HEK293T (cell line): ENCODE measurements around the gene ANKRD31.
"Not testable (repeated sequence)": the region's sequence is repeated elsewhere in the genome, so short reads cannot be mapped to it uniquely, and the experiment has no call there.

Experiments
- CTCF ChIA-PET: fragments of 350-600 bp; formaldehyde crosslinking; extraction: SDS; loops from one replicate; lab custom pipeline; 2021; ENCODE audit warnings: antibody characterized with exemption, inconsistent platforms; lab: Yijun Ruan, JAX
- POLR2A ChIA-PET: fragments of 350-600 bp; formaldehyde crosslinking; extraction: SDS; loops from one replicate; lab custom pipeline; 2020; ENCODE audit warnings: antibody characterized with exemption, inconsistent platforms; lab: Yijun Ruan, JAX
- DNase-seq: peaks from one replicate; pipeline ENCODE4 v3.0.0; 2012; ENCODE audit warnings: mixed read lengths; ENCODE audit errors: extremely low spot score
- ARNT ChIP-seq: fragments of 450-650 bp; IDR thresholded peaks from 2 replicates; pipeline ENCODE4 v1.6.1; 2017; ENCODE audit warnings: mild to moderate bottlenecking
- BHLHE40 ChIP-seq: fragments of 450-650 bp; IDR thresholded peaks from 2 replicates; pipeline ENCODE4 v1.6.1; 2016; ENCODE audit warnings: mild to moderate bottlenecking, moderate library complexity, borderline replicate concordance
- CTBP1 ChIP-seq: fragments of 450-650 bp; IDR thresholded peaks from 2 replicates; pipeline ENCODE4 v1.6.1; 2016; ENCODE audit warnings: borderline replicate concordance
- ELF4 ChIP-seq: fragments of 450-650 bp; IDR thresholded peaks from 2 replicates; pipeline ENCODE4 v1.6.1; 2017; ENCODE audit warnings: antibody characterized with exemption
- FOXA1 ChIP-seq: fragments of 450-650 bp; IDR thresholded peaks from 2 replicates; pipeline ENCODE4 v1.6.1; 2016; ENCODE audit warnings: mild to moderate bottlenecking
- FOXK2 ChIP-seq: fragments of 450-650 bp; IDR thresholded peaks from 2 replicates; pipeline ENCODE4 v1.6.1; 2016; ENCODE audit warnings: mild to moderate bottlenecking
- FOXM1 ChIP-seq: fragments of 450-650 bp; IDR thresholded peaks from 2 replicates; pipeline ENCODE4 v1.6.1; 2017; ENCODE audit warnings: mild to moderate bottlenecking, borderline replicate concordance
- HDGF ChIP-seq: fragments of 450-650 bp; IDR thresholded peaks from 2 replicates; pipeline ENCODE4 v1.6.1; 2017; ENCODE audit warnings: antibody characterized with exemption, borderline replicate concordance
- L3MBTL2 ChIP-seq: fragments of 450-650 bp; conservative IDR thresholded peaks from 2 replicates; pipeline ENCODE4 v1.6.1; 2016; ENCODE audit warnings: mild to moderate bottlenecking
- LEF1 ChIP-seq: fragments of 450-650 bp; IDR thresholded peaks from 2 replicates; pipeline ENCODE4 v1.6.1; 2017; ENCODE audit warnings: mild to moderate bottlenecking, borderline replicate concordance
- NFRKB ChIP-seq: fragments of 450-650 bp; IDR thresholded peaks from 2 replicates; pipeline ENCODE4 v1.6.1; 2016; ENCODE audit warnings: mild to moderate bottlenecking, moderate library complexity
- PKNOX1 ChIP-seq: fragments of 450-650 bp; IDR thresholded peaks from 2 replicates; pipeline ENCODE4 v1.6.1; 2016
- SP1 ChIP-seq: fragments of 450-650 bp; IDR thresholded peaks from 2 replicates; pipeline ENCODE4 v1.6.1; 2017
- SUZ12 ChIP-seq: fragments of 450-650 bp; IDR thresholded peaks from 2 replicates; pipeline ENCODE4 v1.6.1; 2016; ENCODE audit warnings: mild to moderate bottlenecking
- TARDBP ChIP-seq: fragments of 450-650 bp; IDR thresholded peaks from 2 replicates; pipeline ENCODE4 v1.6.1; 2016
- ZNF384 ChIP-seq: fragments of 450-650 bp; IDR thresholded peaks from 2 replicates; pipeline ENCODE4 v1.6.1; 2016

ANKRD31 gene

GRCh38 chr5:75239681-75240080 lies 3.0 kb upstream of the ANKRD31 start:
- DNase-seq: no peak
- ChIA-PET CTCF (no interaction called here), POLR2A (no interaction called here)
- TF ChIP-seq SP1: no peak
- no peak for TF ChIP-seq BHLHE40
- no peak for TF ChIP-seq FOXM1
- no peak for TF ChIP-seq NFRKB
- no peak for TF ChIP-seq LEF1
- TF ChIP-seq FOXA1: no peak
- no peak for TF ChIP-seq ELF4
- TF ChIP-seq PKNOX1: no peak
- TF ChIP-seq L3MBTL2: no peak
- TF ChIP-seq FOXK2: no peak
- no peak for TF ChIP-seq ARNT
- TF ChIP-seq ZNF384: no peak
- no peak for TF ChIP-seq SUZ12
- no peak for TF ChIP-seq TARDBP
- no peak for TF ChIP-seq HDGF
- no peak for TF ChIP-seq CTBP1

DNA sequence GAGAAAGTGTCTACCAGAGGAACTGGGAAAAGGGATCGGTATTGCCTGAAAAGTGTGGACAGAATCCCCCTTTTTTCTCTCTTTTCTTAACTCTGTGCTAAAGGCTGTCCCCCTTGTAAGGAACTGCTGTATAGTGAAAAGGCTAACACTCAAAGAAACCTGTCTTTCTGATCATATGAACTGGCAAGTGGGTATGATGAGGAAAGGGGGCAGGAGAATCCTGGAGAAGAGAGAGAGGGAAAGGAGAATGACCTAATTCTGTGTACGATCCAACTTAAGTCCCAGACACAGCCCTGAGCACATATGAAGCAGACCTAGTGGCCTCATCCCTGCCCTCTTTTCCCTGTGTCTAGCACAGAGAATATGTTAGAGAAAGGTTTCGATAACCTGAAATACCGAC lies 967 bp downstream of the ANKRD31 start:
- ChIA-PET CTCF (interaction anchor here (0.6 to 1.6 kb wide), 5 partner anchors 65 to 740 kb away, joined by 3 to 6 read pairs (median 3); partner anchors contain the start of gene HMGCR), POLR2A (interaction anchor here (1.0 to 2.4 kb wide), 7 partner anchors 9 to 186 kb away, joined by 3 to 16 read pairs (median 4); partner anchors contain the start of gene HMGCR)
- TF ChIP-seq TARDBP (no peak), NFRKB (no peak), ZNF384 (no peak), ELF4 (no peak), ARNT (no peak), BHLHE40 (no peak), CTBP1 (no peak), LEF1 (no peak), FOXA1 (no peak), HDGF (no peak), L3MBTL2 (no peak), FOXK2 (no peak), FOXM1 (no peak), SP1 (no peak), PKNOX1 (no peak)
- DNase-seq: no peak

DNA sequence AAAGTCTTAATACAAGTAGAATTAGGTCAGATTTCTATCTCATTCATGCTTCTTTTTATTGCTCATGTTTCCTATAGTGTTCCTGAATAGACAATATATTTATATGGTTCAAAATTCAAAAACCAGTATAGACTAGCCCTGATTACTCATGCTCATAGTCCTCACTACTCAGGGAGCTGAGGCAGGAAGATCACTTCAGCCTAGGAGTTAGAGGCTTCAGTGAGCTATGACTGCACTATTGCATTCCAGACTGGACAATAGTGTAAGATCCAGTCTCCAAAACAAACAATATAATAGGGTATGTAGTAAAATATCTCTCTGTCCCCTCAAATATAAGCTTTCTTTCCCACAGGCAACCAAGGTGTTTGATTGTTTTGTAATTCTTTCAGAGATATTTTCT lies 2.4 kb downstream of the ANKRD31 start:
- DNase-seq: no peak
- POLR2A ChIA-PET: no interaction called here
- CTCF ChIA-PET: interaction anchor here (0.6 kb wide), 1 partner anchor 277 kb away, joined by 3 read pairs; no protein-coding TSS in a partner anchor
- TF ChIP-seq ARNT (no peak), HDGF (no peak), NFRKB (no peak), FOXK2 (no peak)

DNA sequence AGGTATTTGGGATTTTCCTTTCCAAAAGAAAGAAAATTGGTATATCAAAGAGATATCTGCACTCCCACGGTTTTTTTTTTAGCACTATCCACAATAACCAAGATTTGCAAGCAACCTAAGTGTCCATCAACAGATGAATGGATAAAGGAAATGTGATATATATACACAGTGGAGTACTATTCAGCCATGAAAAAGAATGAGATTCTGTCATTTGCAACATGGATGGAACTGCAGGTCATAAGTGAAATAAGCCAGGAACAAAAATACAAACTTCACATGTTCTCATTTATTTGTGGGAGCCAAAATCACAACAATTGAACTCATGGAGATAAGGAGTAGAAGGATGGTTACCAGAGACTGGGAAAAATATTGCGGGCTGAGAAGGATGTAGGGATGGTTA lies 9.8 kb downstream of the ANKRD31 start:
- POLR2A ChIA-PET: no interaction called here
- DNase-seq: no peak
- CTCF ChIA-PET: no interaction called here
- no peak for TF ChIP-seq TARDBP
- TF ChIP-seq PKNOX1: no peak
- no peak for TF ChIP-seq ARNT
- no peak for TF ChIP-seq ELF4

DNA sequence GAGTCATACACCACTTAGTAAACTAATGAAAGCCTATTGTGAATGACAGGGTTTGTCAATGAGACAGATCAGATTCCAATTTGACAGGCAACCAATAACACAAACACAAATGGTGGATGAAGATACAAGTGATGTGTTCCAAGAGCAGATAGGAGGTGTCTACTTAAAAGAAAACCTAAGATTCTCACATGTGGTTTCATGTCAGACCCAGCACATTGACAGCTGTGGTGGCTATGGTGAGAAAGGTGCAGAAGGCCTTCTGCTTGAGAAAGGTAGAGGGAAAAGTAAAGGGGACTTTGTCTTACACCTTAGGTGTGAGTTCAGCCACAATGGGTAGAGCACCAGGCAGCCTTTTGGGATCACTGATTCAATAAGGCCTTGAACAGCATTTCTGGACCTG lies 11.2 kb downstream of the ANKRD31 start:
- DNase-seq: no peak
- CTCF ChIA-PET: no interaction called here
- TF ChIP-seq TARDBP (no peak), FOXM1 (no peak), ARNT (no peak), CTBP1 (no peak), L3MBTL2 (no peak)
- POLR2A ChIA-PET: no interaction called here

- DNase-seq, POLR2A ChIA-PET: not testable (repeated sequence)
- CTCF ChIA-PET: interaction anchor here (0.7 kb wide), 1 partner anchor 1924 kb away, joined by 3 read pairs; no protein-coding TSS in a partner anchor
Observed at GRCh38 chr5:75220787-75221186, 15.9 kb downstream of the ANKRD31 start.

DNA sequence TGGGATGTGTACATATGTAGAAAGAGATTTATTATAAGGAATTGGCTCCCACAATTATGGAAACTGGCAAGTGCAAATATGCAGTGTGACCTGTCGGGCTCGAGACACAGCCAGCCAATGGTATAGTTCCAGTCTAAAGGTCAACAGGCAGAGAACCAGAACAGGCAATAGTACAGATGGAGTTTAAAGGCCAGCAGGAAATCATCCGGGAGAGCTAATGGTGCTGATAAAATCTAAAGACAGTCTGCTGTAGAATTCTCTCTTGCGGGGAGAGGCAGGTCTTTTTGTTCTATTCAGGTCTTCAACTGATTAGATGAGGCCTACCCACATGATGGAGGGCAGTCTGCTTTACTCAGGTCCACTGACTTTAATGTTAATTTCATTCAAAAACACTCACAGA lies 21.8 kb downstream of the ANKRD31 start:
- no peak for DNase-seq
- ChIA-PET CTCF (no interaction called here), POLR2A (no interaction called here)
- TF ChIP-seq SUZ12 (no peak), L3MBTL2 (no peak), FOXA1 (no peak), ELF4 (no peak), BHLHE40 (no peak), ZNF384 (no peak), LEF1 (no peak), TARDBP (no peak), FOXK2 (no peak), PKNOX1 (no peak), ARNT (no peak), FOXM1 (no peak), SP1 (no peak), CTBP1 (no peak), HDGF (no peak), NFRKB (no peak)
